DMS114 treated with DMSO at 0.1 percent for 48 hours (cell line): ENCODE data around the gene GZMB.
A peak's percentile ranks its signal among the peaks of the same experiment; 100 is the strongest.
"Not testable (repeated sequence)": the region's sequence is repeated elsewhere in the genome, so short reads cannot be mapped to it uniquely, and the experiment has no call there.

ENCODE experiments used
- DNase-seq: peaks from one replicate; lab custom pipeline; 2025; ENCODE audit not compliant: unreplicated experiment; lab: John Stamatoyannopoulos, UW

Gene GZMB

GRCh38 chr14:24634158-24634557, at the start of gene GZMB:
TSS of gene GZMB (minus strand) at chr14:24634190. CDS start at chr14:24634160, 30 bp downstream.
- no peak for DNase-seq

GRCh38 chr14:24681056-24681455, 47.1 kb upstream of the GZMB start:
- no peak for DNase-seq

GRCh38 chr14:24680516-24680915, 46.5 kb upstream of the GZMB start:
- no peak for DNase-seq

- no peak for DNase-seq
Measured at GRCh38 chr14:24679248-24679961, 45.4 kb upstream of the GZMB start.

GRCh38 chr14:24678801-24679247, 44.8 kb upstream of the GZMB start:
- peak; percentile 84 for DNase-seq

- no peak for DNase-seq
Measured at GRCh38 chr14:24677956-24678355, 44.0 kb upstream of the GZMB start.

- no peak for DNase-seq
Measured at GRCh38 chr14:24674204-24674970, 40.4 kb upstream of the GZMB start.

- DNase-seq: no peak
Measured at GRCh38 chr14:24673534-24674203, 39.7 kb upstream of the GZMB start.

GRCh38 chr14:24673059-24673458, 39.1 kb upstream of the GZMB start:
- no peak for DNase-seq

GRCh38 chr14:24670594-24670993, 36.6 kb upstream of the GZMB start:
- no peak for DNase-seq

- DNase-seq: no peak
Measured at GRCh38 chr14:24669651-24670050, 35.7 kb upstream of the GZMB start.

- no peak for DNase-seq
Measured at GRCh38 chr14:24665440-24665991, 31.5 kb upstream of the GZMB start.

- no peak for DNase-seq
Measured at GRCh38 chr14:24664366-24664765, 30.4 kb upstream of the GZMB start.

GRCh38 chr14:24662753-24663152, 28.8 kb upstream of the GZMB start:
- no peak for DNase-seq

GRCh38 chr14:24659916-24660570, 26.1 kb upstream of the GZMB start:
- DNase-seq: no peak

GRCh38 chr14:24648361-24648760, 14.4 kb upstream of the GZMB start:
- DNase-seq: not testable (repeated sequence)

GRCh38 chr14:24639905-24640304, 5.9 kb upstream of the GZMB start:
- DNase-seq: no peak

- no peak for DNase-seq
Measured at GRCh38 chr14:24639270-24639669, 5.3 kb upstream of the GZMB start.

- no peak for DNase-seq
Measured at GRCh38 chr14:24633353-24633752, 637 bp downstream of the GZMB start.

GRCh38 chr14:24632761-24633160, 1.2 kb downstream of the GZMB start:
- no peak for DNase-seq

- no peak for DNase-seq
Measured at GRCh38 chr14:24632336-24632735, 1.7 kb downstream of the GZMB start.
